Uterus (tissue), 4 donors: Measurements from ENCODE around the gene AKT1. TPM values are rescaled to one million over a fixed set of nuclear protein-coding genes. Genes with fewer than 3 reads are reported as not detected.

Experiments
- DNase-seq, 2 donors: peaks; one replicate each; pipeline ENCODE4 v3.0.0-alpha.2; 2019 to 2020
- H3K27ac ChIP-seq, 2 donors: fragments of 200-600 bp; sonication (generic); 1 replicate in 1 of 2; 2 replicates in 1 of 2; pipeline ENCODE4 v1.5.1; 2016 to 2018
- H3K27me3 ChIP-seq, 2 donors: fragments of 200-600 bp; sonication (generic); one replicate each; pipeline ENCODE4 v1.5.1; 2018 to 2019; ENCODE audit warnings: control low read depth in 1 of 2
- H3K36me3 ChIP-seq, 2 donors: fragments of 200-600 bp; sonication (generic); one replicate each; pipeline ENCODE4 v1.5.1; 2019; ENCODE audit warnings: control low read depth in 1 of 2
- H3K4me1 ChIP-seq, 2 donors: fragments of 200-600 bp; sonication (generic); one replicate each; pipeline ENCODE4 v1.5.1; 2018 to 2019; ENCODE audit warnings: control low read depth in 1 of 2
- H3K4me3 ChIP-seq, 2 donors: fragments of 200-600 bp; sonication (generic); 1 replicate in 1 of 2; 2 replicates in 1 of 2; pipeline ENCODE4 v1.5.1; 2018 to 2019; ENCODE audit warnings: mild to moderate bottlenecking in 1 of 2
- H3K9me3 ChIP-seq, 2 donors: fragments of 200-600 bp; sonication (generic); one replicate each; pipeline ENCODE4 v1.5.1; 2019; ENCODE audit warnings: control low read depth in 1 of 2
- POLR2A ChIP-seq, 2 donors: fragments of 450-650 bp; IDR thresholded peaks; one replicate each; pipeline ENCODE4 v1.6.1; 2016; ENCODE audit warnings: antibody characterized with exemption in 2 of 2, mild to moderate bottlenecking in 1 of 2, moderate library complexity in 1 of 2
- intact Hi-C: fragments of 100-400 bp; cut with DNase I; formaldehyde crosslinking; loops from one replicate; pipeline ENCODE4 v1.15.1; 2023; ENCODE audit warnings: low total_unique reads
- total RNA-seq, 4 donors: library from RNA; depleted of rRNA in 3 of 4; stranded (reverse); fragments of >200 nt in 3 of 4; gene quantifications; one replicate each; pipeline versions ENCODE4 v1.1.0 to v1.2.4, GENCODE V29; 2014 to 2023
- TF ChIP-seq, protein P1 (sequence below), 4 experiments: fragments of 200-600 bp in 2 of 4; fragments of 450-650 bp in 2 of 4; sonication (generic) in 2 of 4; IDR thresholded peaks; one replicate each; pipeline ENCODE4 v1.5.1; 2016 to 2019; ENCODE audit warnings: antibody characterized with exemption in 4 of 4, mild to moderate bottlenecking in 2 of 4, moderate library complexity in 1 of 4
- donor health status: DM: yes; HTN: yes; CAD: no.

The AKT1 gene
- total RNA-seq, 4 donors from 2014 or later = 42.9 to 121 (median 101) TPM

DNA sequence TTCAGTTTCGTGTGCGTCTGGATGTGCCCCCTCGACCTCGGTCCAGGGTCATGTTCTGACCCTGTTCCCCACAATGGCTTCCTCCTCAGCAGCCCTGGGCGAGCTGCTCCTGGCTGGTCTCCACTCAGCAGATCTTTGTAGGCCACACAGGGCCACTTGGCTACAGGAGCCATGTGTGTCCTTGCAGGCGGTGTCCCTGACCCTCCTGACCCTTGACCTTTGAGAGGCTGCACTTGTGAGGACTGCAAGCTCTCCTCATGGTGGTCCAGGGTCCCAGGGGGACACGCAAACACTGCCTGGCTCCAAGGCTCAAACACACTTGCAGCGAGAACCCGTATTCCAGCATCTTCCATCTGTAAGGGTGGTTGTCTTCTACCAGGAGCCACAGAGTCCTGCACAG, 50.1 kb downstream of the AKT1 start:
- Histone ChIP-seq H3K4me3 (no peak overlapping the region), H3K36me3 (no peaks in the 10 kb centered on the region), H3K27ac (no peak overlapping the region), H3K9me3 (no peaks in the 10 kb centered on the region), H3K27me3 (no peaks in the 10 kb centered on the region), H3K4me1 (no peaks in the 10 kb centered on the region)
- TF ChIP-seq POLR2A (IDR thresholded peaks at IDR 0.05) = no peak
- TF ChIP-seq, protein P1, sequence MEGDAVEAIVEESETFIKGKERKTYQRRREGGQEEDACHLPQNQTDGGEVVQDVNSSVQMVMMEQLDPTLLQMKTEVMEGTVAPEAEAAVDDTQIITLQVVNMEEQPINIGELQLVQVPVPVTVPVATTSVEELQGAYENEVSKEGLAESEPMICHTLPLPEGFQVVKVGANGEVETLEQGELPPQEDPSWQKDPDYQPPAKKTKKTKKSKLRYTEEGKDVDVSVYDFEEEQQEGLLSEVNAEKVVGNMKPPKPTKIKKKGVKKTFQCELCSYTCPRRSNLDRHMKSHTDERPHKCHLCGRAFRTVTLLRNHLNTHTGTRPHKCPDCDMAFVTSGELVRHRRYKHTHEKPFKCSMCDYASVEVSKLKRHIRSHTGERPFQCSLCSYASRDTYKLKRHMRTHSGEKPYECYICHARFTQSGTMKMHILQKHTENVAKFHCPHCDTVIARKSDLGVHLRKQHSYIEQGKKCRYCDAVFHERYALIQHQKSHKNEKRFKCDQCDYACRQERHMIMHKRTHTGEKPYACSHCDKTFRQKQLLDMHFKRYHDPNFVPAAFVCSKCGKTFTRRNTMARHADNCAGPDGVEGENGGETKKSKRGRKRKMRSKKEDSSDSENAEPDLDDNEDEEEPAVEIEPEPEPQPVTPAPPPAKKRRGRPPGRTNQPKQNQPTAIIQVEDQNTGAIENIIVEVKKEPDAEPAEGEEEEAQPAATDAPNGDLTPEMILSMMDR (IDR thresholded peaks at IDR 0.05) = no peak
- intact Hi-C loops = no loop called here
- no peak for DNase-seq

DNA sequence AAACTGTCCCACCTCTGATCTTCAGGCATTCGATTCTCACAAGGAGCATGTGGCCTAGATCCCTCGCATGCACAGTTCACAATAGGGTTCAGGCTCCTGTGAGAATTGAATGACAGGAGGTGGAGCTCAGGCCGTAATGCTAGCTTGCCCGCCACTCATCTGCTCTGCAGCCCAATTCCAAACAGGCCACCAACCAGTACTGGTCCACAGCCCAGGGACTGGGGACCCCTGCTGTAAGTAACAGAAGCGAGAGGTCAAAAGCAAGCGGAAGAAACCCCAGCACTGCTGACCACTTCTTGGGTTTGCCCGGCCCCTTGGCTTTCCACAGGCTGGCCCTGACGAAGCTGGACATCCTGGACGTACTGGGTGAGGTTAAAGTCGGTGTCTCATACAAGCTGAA, 51.1 kb downstream of the AKT1 start:
- H3K4me3 ChIP-seq = no peak overlapping the region
- H3K9me3 ChIP-seq = no peaks in the 10 kb centered on the region
- H3K36me3 ChIP-seq = no peaks in the 10 kb centered on the region
- no peaks in the 10 kb centered on the region for H3K27me3 ChIP-seq
- no peak overlapping the region for H3K27ac ChIP-seq
- no peaks in the 10 kb centered on the region for H3K4me1 ChIP-seq
- TF ChIP-seq, protein P1 (IDR thresholded peaks at IDR 0.05) = no peak
- TF ChIP-seq POLR2A (IDR thresholded peaks at IDR 0.05) = no peak
- DNase-seq = no peak
- intact Hi-C loops = no loop called here

DNA sequence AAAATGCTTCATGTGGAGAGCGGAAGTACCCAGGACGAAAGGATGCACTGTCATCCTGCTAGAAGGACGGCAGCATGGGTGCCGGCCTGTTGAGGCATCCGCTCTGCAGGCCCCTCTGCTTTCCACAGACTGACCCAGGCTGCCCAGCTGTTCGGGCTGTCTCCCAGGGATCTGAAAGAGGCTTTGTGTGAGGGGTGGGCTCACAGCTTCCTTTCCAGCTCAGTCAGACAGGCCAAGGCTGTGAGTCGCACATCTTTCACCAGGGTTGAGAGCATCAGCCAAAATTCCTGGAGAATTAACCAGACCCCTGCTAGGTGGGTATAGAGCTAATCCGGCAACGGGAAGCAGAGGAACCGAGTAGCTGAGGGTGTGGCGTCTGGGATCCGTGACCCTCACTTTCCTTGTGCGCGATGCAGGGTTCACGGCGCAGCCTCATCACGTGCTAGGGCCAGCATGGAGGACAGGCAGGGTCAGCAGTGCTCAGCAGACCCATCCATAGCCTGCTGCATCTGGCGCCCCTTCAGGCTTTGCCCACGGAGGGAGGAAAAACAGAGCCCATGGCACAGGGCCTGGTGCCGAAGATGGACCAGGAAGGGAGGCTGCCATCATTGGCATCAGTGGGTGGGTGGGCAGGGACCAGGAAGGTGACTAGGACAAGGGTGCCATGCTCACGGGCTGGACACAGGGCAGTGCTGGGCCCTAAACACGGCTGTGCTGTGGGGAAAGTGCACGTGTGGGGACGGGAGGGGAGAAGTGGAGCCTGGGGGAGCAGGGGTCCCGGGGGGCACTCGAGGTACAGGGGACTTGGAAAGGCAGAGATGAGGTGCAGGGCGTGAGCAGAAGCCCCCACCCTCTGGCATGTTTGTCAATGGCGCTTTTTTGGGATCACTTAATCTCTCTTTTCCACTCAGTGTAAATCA, 51.8 kb downstream of the AKT1 start:
- no peak overlapping the region for H3K27ac ChIP-seq
- no peak for TF ChIP-seq POLR2A (IDR thresholded peaks at IDR 0.05)
- TF ChIP-seq, protein P1 (IDR thresholded peaks at IDR 0.05) = no peak
- intact Hi-C loops = no loop called here
- no peaks in the 10 kb centered on the region for H3K9me3 ChIP-seq
- H3K27me3 ChIP-seq = no peaks in the 10 kb centered on the region
- H3K36me3 ChIP-seq = no peaks in the 10 kb centered on the region
- no peak overlapping the region for H3K4me3 ChIP-seq
- no peak for DNase-seq
- H3K4me1 ChIP-seq = no peaks in the 10 kb centered on the region

DNA sequence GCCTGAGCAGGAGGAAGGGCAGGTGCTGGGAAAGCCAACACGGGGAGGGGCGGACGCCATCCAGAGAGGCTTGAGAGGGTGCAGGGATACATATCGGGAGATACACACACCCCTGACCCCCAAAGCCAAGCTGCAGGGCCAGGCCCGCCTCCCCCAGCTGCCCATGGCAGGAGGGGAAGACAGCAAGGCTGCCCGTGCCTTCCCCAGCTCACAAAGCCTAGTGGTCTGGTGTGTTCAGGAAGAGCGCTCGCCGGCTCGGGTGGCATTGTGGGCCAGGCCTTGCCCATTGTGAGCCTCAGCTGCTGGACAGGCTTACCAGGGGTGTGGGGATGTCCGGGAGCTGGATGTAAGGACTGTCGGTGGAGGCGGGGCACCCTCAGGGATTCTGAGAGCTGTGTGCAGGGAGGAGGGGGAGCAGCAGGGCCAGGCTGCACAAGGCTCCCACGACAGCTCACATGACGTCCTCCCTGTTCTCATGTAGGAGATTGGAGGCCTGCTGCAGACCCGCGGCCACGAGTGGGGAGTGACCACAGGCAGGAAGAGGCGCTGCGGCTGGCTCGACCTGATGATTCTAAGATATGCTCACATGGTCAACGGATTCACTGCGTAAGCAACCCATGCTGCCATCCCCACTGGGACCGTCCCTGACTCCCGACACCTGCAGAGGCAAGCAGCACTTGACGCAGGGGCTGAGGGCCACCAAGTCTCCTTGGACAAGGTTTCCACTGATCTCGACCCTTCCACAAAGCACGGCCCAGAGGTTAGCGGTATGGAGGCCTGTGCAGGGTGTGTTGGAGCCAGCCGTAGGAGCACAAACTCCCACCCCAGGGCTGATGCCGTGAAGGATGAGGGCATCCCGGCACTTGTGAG, 52.7 kb downstream of the AKT1 start:
- intact Hi-C loops = no loop called here
- Histone ChIP-seq H3K36me3 (no peaks in the 10 kb centered on the region), H3K27ac (no peak overlapping the region)

More for the DNA sequence above, 52.7 kb downstream of the AKT1 start:
- no peak for TF ChIP-seq POLR2A (IDR thresholded peaks at IDR 0.05)
- TF ChIP-seq, protein P1 (IDR thresholded peaks at IDR 0.05) = no peak
- Histone ChIP-seq H3K27me3 (no peaks in the 10 kb centered on the region), H3K4me3 (no peak overlapping the region), H3K9me3 (no peaks in the 10 kb centered on the region), H3K4me1 (no peaks in the 10 kb centered on the region)
- no peak for DNase-seq
